NT2/D1 (cell line): ENCODE measurements around the gene USP14.

Source experiments
- DNase-seq: peaks from one replicate; pipeline ENCODE4 v3.0.0-alpha.2; 2011; ENCODE audit warnings: low read depth, low spot score
- H3K27me3 ChIP-seq: 2 replicates; pipeline ENCODE4 v1.6.0; 2011; ENCODE audit warnings: mild to moderate bottlenecking; ENCODE audit not compliant: insufficient read length, insufficient read depth
- H3K36me3 ChIP-seq: 2 replicates; pipeline ENCODE4 v1.6.1; 2011; ENCODE audit warnings: mild to moderate bottlenecking, low read length, mixed read lengths; ENCODE audit not compliant: insufficient read depth, insufficient read length
- H3K4me1 ChIP-seq: 2 replicates; pipeline ENCODE4 v1.5.1; 2011; ENCODE audit not compliant: insufficient read depth, insufficient read length
- H3K4me3 ChIP-seq: 2 replicates; pipeline ENCODE4 v1.5.1; 2011; ENCODE audit warnings: low read depth; ENCODE audit not compliant: insufficient read length
- H3K9ac ChIP-seq: 2 replicates; pipeline ENCODE4 v1.6.0; 2011; ENCODE audit warnings: low read depth; ENCODE audit not compliant: insufficient read length
- H3K9me3 ChIP-seq: 2 replicates; pipeline ENCODE4 v1.5.1; 2011; ENCODE audit warnings: mild to moderate bottlenecking, low read length; ENCODE audit not compliant: insufficient read depth
- SUZ12 ChIP-seq: IDR thresholded peaks from 2 replicates; pipeline ENCODE4 v1.6.1; 2011; ENCODE audit not compliant: insufficient read length, insufficient read depth; ENCODE audit errors: extremely low read depth
- YY1 ChIP-seq: IDR thresholded peaks from 2 replicates; pipeline ENCODE4 v1.6.1; 2011; ENCODE audit not compliant: insufficient read length, insufficient read depth
- ZNF274 ChIP-seq: IDR thresholded peaks from 2 replicates; pipeline ENCODE4 v1.6.1; 2011; ENCODE audit warnings: mild to moderate bottlenecking, low read depth, low read length

USP14 gene

GRCh38 chr18:210733-211132, 52.4 kb downstream of the USP14 start:
- no peak for TF ChIP-seq SUZ12
- no peak for TF ChIP-seq ZNF274
- no peak for TF ChIP-seq YY1
- Histone ChIP-seq H3K36me3 (peaks cover 65% of the 10 kb centered on the region), H3K4me3 (no peak overlapping the region), H3K9ac (no peak overlapping the region), H3K9me3 (no peaks in the 10 kb centered on the region), H3K27me3 (no peaks in the 10 kb centered on the region), H3K4me1 (no peaks in the 10 kb centered on the region)
- no peak for DNase-seq

GRCh38 chr18:211582-211981, 53.2 kb downstream of the USP14 start:
- no peaks in the 10 kb centered on the region for H3K9me3 ChIP-seq
- DNase-seq = no peak
- no peak overlapping the region for H3K9ac ChIP-seq
- no peaks in the 10 kb centered on the region for H3K27me3 ChIP-seq
- no peak overlapping the region for H3K4me3 ChIP-seq
- TF ChIP-seq YY1 = no peak
- no peak for TF ChIP-seq ZNF274
- no peak for TF ChIP-seq SUZ12
- H3K36me3 ChIP-seq = peaks cover 65% of the 10 kb centered on the region
- no peaks in the 10 kb centered on the region for H3K4me1 ChIP-seq

- Histone ChIP-seq H3K4me1 (no peaks in the 10 kb centered on the region), H3K9me3 (no peaks in the 10 kb centered on the region), H3K4me3 (no peak overlapping the region), H3K9ac (no peak overlapping the region), H3K36me3 (peaks cover 72% of the 10 kb centered on the region), H3K27me3 (no peaks in the 10 kb centered on the region)
- DNase-seq = no peak
- TF ChIP-seq ZNF274 = no peak
- TF ChIP-seq YY1 = no peak
- TF ChIP-seq SUZ12 = no peak
Observed at GRCh38 chr18:212780-213179, 54.4 kb downstream of the USP14 start.

- Histone ChIP-seq H3K9me3 (peaks cover 5% of the 10 kb centered on the region), H3K9ac (no peak overlapping the region), H3K4me1 (no peaks in the 10 kb centered on the region), H3K4me3 (no peak overlapping the region), H3K27me3 (no peaks in the 10 kb centered on the region), H3K36me3 (peaks cover 79% of the 10 kb centered on the region)
- no peak for DNase-seq
- no peak for TF ChIP-seq YY1
- TF ChIP-seq ZNF274 = no peak
- TF ChIP-seq SUZ12 = no peak
Observed at GRCh38 chr18:213505-213904, 55.1 kb downstream of the USP14 start.

GRCh38 chr18:213966-214365, 55.6 kb downstream of the USP14 start:
- Histone ChIP-seq H3K4me1 (no peaks in the 10 kb centered on the region), H3K4me3 (no peak overlapping the region), H3K9me3 (peaks cover 10% of the 10 kb centered on the region), H3K36me3 (peaks cover 84% of the 10 kb centered on the region), H3K27me3 (no peaks in the 10 kb centered on the region), H3K9ac (no peak overlapping the region)
- no peak for DNase-seq
- TF ChIP-seq SUZ12 = no peak
- no peak for TF ChIP-seq ZNF274
- no peak for TF ChIP-seq YY1

- Histone ChIP-seq H3K9ac (no peak overlapping the region), H3K4me1 (no peaks in the 10 kb centered on the region), H3K27me3 (no peaks in the 10 kb centered on the region), H3K9me3 (peaks cover 24% of the 10 kb centered on the region), H3K36me3 (peaks cover 89% of the 10 kb centered on the region), H3K4me3 (no peak overlapping the region)
- DNase-seq = no peak
- TF ChIP-seq ZNF274 (no peak), YY1 (no peak), SUZ12 (no peak)
Observed at GRCh38 chr18:215448-216010, 57.2 kb downstream of the USP14 start.

GRCh38 chr18:217532-218336, 59.4 kb downstream of the USP14 start:
- Histone ChIP-seq H3K9me3 (peaks cover 24% of the 10 kb centered on the region), H3K27me3 (no peaks in the 10 kb centered on the region), H3K36me3 (peaks cover 78% of the 10 kb centered on the region), H3K9ac (no peak overlapping the region), H3K4me3 (no peak overlapping the region), H3K4me1 (no peaks in the 10 kb centered on the region)
- no peak for DNase-seq
- TF ChIP-seq YY1 (no peak), ZNF274 (no peak), SUZ12 (no peak)

- Histone ChIP-seq H3K9ac (no peak overlapping the region), H3K9me3 (peaks cover 24% of the 10 kb centered on the region), H3K4me1 (no peaks in the 10 kb centered on the region), H3K36me3 (peaks cover 75% of the 10 kb centered on the region), H3K4me3 (no peak overlapping the region), H3K27me3 (no peaks in the 10 kb centered on the region)
- TF ChIP-seq ZNF274 = no peak
- TF ChIP-seq SUZ12 = no peak
- TF ChIP-seq YY1 = no peak
- DNase-seq = no peak
Observed at GRCh38 chr18:220708-221107, 62.4 kb downstream of the USP14 start.
